HG03135 (cell line): ENCODE data around the gene TIMP4.

Source experiments
- ATAC-seq: cut with Tn5 transposase; IDR thresholded peaks from one replicate; pipeline ENCODE4 v1.9.1; 2021; ENCODE audit warnings: mild to moderate bottlenecking, moderate library complexity; ENCODE audit not compliant: unreplicated experiment

The TIMP4 gene

DNA sequence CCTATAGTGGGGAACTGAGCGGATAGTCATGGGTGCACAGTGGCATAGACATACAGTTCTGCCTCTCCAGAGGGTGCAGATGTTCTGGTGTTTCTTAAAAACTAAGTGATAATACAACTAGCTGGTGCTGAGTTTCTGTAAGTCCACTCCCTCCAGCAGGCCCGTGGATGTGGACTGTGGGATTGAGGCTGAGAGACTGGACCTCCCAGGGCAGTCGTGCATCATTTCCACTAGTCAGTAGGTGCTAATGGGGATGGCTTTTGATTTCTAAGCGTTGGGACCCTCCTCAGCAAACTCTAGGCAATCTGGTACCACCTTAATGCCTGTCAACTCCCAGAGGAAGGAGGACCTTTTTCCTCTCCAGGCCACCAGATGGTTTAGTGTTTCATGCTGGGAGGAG, 27.3 kb upstream of the TIMP4 start:
- ATAC-seq: no peak

DNA sequence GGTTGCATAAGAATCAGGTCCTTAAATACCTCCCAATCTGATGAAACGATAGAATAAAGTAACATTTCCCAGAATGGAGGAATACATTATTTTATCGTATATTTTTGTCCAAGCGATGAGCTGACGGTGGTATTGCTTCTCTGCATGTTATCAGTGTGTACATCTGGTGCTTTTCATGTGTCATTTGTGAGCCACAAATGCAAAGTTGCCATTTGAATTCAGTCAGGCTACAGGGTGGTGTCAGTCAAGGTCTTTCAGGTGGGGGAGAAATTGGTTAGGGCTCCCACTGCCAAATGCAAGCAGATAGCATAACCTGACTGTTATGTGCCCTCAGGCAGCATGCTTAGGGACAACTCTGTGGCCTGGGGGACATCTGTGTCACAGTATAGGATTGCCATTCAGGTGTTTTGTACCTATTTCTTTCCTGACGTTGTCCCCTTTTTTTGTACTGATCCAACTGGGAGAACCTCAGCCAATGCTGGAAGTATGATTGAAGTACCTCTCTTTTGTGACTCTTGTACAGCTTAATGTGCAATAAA, 26.5 kb upstream of the TIMP4 start:
- no peak for ATAC-seq

GRCh38 chr3:12184541-12184940, 25.8 kb upstream of the TIMP4 start:
- no peak for ATAC-seq

DNA sequence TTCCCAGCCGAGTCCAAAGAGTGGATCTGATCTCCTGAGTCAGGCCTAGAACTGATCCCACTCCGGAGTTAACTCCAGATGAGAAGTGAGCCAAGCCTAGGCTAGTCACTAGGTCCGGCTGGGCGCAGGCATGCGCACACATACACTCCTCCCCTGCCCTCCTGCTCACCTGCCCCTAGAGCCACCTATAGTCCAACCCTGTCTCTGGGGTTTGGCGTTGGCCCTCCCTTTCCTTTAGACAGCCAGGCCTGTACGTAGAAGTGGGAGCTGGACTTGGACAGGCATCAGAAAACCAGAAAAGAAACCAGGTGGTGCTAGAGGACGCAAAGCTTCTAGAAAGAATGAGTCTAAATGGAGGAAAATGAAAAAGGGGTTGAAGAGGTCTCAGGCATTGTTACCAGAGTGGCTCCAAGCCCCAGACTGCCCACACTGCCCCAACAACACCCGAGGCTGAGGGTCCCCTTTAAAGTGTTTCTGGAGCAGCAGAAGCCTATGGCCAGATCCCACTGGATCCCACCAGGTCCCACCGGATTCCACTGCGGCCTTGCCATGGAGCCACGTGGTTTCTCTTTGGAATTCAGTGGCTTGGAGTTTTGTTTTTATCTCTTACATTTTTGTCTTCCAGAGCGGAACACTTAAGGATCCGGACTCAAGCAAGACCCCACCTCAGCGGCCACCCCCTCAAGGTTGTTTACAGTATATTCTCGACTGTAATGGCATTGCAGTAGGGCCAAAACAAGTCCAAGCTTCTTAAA, 24.2 kb upstream of the TIMP4 start:
- no peak for ATAC-seq

DNA sequence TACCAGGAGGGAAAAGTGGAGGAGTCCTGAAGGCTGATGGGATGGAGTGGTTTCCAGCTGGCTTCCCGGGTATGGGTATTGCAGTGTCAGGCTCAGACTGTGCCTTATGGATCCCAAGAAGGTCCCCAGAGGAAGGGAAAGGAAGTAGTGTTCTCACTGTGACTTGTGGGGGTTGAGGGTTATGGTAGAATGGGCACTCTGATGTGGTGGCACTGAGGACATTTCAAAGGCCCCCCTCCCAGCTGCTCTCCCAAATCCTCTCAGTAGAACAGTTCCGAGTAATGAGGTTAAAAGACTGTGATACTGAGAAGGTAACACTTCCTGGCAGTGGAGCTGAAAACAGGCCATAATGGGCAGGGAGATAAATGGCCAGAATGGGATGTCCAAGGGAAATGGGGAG, 23.1 kb upstream of the TIMP4 start:
- ATAC-seq: no peak

DNA sequence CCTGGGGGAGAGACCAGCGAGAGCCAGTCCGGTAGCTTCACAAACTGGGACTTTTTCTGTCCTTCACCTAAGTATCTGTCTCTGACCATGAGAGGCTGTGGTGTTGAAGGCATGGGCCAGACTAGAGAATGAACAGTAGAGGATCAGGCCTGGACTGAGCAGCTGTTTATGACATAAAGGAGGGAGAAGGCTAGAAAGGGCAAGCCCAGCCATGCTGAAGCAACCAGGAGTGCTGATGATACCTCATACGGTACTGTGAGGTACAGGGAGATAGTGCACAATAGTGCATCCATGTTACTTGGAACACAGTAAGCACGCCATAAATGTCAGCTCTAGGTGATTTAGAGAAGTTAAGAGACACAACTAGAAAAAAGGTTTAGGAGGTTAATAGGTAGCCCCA, 22.6 kb upstream of the TIMP4 start:
- no peak for ATAC-seq

DNA sequence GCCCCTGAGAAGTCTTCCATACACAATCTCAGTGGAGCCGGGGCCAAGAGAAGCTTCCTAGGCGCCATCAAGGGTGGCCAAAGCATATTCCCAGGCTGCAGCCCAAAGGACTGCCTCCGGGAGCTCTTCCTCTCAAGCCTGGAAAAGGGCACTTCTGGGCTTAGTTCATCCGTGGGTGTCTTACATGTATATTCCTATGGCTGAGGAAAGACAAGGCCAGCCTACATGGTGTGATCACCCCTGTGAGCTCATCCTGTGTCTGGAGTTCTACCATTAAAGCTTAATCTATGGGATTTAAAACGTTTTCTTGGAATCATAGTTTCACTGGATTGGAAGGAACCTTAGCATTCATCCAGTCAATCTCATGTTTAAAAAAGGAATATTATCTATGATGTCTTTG, 21.9 kb upstream of the TIMP4 start:
- no peak for ATAC-seq

DNA sequence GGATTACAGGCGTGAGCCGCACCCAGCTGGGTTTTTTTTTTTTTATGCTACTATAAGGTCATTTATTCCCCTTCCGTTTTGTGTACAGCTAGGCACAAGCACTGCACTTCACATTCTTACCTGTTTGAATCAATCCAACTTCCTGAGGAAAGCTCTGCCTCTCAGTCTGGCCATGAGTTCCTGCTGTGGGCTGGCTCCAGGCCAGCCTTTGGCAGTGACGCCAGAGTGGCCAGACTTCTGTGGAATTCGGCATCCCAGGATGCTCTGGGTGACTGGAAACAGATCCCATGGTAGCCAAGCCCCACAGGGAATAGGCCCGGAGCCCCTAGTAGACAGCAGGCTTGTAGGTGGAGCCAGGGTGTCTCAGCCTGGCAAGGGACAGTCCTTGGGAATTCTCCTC, 21.5 kb upstream of the TIMP4 start:
- ATAC-seq: no peak

- ATAC-seq: no peak
Observed at GRCh38 chr3:12179441-12179840, 20.7 kb upstream of the TIMP4 start.

- ATAC-seq: no peak
Observed at GRCh38 chr3:12178091-12178820, 19.5 kb upstream of the TIMP4 start.

DNA sequence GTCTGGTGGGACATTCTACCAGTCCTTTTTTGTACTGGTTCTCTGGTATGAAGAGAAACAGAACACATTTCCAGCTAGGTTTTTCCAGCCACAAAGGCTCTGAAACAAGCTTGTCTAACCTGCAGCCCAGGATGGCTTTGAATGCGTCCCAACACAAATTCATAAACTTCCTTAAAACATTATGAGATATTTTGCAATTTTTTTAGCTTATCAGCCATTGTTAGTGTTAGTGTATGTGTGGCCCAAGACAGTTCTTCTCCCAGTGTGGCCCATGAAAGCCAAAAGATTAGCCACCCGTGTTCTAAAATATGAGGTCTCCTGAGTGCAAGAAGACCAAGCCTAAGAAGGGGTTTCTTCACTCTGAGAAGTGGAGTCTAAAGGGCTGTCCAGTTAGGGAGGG, 18.4 kb upstream of the TIMP4 start:
- no peak for ATAC-seq

- peak; percentile 65 for ATAC-seq
Observed at GRCh38 chr3:12175844-12176453, 17.2 kb upstream of the TIMP4 start.

DNA sequence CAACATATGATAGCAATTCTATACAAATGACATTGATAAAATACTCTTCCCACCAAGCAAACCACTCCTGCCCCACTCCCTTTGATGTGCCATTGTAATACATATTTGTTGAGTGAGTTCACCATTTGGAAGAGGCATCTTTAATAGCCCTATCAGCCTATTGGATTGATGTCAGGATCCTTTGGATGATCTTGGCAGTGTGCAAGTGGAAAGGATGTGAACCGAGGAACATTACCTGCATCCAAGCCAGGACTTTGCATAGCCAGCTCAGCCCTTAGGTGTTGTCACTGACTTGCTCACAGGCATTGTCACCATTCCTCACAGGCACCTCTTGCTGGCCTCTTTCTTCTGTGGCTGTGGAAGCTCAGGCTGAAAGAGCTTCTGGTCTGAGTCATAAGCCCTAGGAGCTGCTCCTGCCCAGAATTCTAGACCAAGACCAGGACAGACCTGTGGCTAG, 16.5 kb upstream of the TIMP4 start:
- ATAC-seq: no peak

GRCh38 chr3:12170207-12170606, 11.5 kb upstream of the TIMP4 start:
- no peak for ATAC-seq

GRCh38 chr3:12165909-12166308, 7.2 kb upstream of the TIMP4 start:
- ATAC-seq: no peak

DNA sequence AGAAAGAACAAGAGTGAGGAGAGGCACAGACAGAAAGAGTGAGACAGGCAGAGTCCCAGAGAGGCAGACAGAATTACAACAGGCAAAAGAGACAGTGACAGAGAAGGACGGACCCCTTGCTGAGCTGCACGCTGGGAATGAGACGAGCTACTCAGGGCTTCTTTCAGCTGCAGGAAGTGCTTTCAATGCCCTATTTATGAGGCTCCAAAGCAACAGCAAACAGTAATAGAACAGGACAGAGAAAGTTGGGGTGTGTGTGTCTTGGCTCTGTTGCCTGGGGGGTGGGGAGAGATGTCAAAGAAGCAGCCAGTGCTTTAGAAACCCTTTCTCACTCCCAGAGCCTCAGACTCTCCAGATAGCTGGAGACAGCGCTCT, 502 bp upstream of the TIMP4 start:
- no peak for ATAC-seq

- ATAC-seq: no peak
Observed at GRCh38 chr3:12157026-12157425, 1.7 kb downstream of the TIMP4 start.

DNA sequence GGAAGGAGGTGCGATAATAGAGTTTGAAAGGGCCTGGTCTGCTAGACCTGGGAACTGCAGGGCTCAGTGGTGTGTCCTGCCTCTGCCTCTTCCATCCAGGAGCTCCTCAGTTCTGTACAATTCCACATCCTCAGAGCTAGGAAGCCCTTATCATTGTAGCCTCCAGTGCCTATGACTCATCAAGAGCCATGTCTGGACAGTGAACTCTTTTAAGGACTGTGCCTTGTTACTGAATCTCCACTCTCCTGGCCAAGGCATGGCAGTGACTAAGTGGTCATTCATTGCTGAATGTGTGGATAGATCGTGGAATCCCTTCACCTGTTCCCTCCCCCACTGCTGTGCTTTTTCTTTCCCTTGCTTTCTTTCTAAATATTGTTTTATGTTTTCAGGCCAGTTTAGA, 2.9 kb downstream of the TIMP4 start:
- ATAC-seq: no peak

DNA sequence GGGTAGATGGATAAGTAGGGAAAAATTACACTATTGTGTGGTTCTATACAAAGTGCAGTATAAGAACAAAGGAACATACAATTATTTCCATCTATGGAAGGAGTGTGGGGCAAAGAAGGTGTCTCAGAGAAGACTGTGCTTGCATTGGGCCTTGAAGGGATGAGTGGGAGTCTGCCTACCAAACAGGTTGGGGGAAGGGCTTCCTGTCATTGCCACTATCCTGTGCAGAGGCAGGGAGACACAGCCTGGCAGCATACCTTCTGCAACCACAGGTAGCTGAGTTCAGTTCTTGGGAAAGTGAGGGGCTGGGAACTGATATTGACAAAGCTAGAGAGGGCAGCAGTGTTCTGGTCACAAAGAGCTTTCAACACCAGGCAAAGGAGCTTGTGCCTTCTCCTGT, 3.4 kb downstream of the TIMP4 start:
- no peak for ATAC-seq

GRCh38 chr3:12154151-12154550, 4.6 kb downstream of the TIMP4 start:
- ATAC-seq: no peak

GRCh38 chr3:12150112-12150511, 8.6 kb downstream of the TIMP4 start:
- no peak for ATAC-seq

- no peak for ATAC-seq
Observed at GRCh38 chr3:12149029-12149428, 9.7 kb downstream of the TIMP4 start.
